Raji (cell line): ENCODE data around the gene GFOD2.

Source experiments
- POLR2A ChIP-seq: IDR thresholded peaks from 2 replicates; pipeline ENCODE4 v1.6.1; 2011; ENCODE audit warnings: low read depth, low read length, control low read depth; ENCODE audit not compliant: insufficient read depth

Gene GFOD2, protein sequence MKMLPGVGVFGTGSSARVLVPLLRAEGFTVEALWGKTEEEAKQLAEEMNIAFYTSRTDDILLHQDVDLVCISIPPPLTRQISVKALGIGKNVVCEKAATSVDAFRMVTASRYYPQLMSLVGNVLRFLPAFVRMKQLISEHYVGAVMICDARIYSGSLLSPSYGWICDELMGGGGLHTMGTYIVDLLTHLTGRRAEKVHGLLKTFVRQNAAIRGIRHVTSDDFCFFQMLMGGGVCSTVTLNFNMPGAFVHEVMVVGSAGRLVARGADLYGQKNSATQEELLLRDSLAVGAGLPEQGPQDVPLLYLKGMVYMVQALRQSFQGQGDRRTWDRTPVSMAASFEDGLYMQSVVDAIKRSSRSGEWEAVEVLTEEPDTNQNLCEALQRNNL

DNA sequence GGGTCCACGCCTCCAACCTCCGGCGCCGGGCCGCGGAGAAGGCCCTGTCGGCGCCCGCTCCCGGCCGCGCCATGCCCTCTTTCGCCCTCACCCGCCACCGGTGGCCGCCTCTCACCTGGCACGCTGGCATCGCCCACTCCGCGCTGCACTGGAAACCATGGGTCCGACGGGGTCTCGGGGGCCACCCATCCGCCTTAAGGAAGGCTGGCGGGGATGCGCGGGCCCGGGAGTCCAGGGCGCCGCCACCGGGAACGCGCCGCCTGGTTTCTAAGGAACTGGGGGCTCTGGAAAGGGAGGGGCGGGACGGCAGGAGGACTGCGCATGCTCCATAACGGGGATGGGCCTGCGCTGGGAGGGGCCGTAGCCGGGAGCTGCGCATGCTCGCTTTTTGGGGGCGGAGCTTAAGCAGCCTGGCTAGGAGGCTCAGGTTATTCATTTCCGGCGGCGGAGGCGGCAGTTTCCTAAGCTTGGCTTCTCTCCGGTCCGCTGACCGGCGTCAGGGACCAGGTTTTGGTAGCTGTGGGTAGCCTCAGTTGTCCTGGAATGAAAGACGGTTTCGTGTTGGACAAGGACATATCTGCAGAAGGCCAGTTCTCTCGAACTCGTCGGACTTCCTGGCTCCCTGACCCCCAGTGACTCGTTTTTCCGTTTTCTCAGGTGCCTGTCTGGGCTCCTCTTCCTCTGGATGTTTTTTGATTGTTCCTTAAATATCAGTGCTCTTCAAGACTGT lies at the start of gene GFOD2:
TSS of gene GFOD2 (minus strand) at position 269 of the 730 bp plus-strand sequence. CDS start 33,601 bp downstream, outside the sequence.
- peak; percentile 97 for TF ChIP-seq POLR2A

DNA sequence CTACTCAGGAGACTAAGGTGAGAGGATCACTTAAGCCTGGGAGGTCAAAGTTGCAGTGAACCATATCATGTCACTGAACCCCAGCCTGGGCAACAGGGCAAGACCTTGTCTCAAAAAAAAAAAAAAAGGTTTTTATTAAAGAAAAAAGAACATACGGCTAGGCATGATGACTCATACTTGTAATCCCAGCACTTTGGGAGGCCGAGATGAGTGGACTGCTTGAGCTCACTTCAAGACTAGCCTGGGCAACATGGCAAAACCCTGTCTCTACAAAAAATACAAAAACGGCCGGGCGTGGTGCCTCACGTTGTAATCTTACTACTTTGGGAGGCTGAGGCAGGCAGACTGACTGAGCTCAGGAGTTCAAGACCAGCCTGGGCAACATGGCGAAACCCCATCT lies 48.8 kb upstream of the GFOD2 start:
- TF ChIP-seq POLR2A: no peak

DNA sequence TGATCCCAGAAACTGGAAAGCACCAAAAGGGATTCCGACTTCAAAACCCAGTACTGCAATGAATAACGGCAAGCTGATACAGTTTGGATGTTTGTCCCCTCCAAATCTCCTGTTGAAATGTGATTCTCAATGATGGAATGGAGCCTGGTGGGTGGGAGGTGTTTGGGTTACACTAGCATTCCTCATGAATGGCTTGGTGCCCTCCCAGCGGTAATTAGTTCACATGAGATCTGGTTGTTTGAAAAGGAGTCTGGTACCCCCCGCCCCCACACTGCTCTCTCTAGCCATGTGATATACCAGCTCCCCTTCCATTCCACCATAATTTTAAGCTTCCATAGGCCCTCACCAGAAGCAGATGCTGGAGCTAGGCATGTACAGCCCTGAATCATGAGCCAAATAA lies 47.2 kb upstream of the GFOD2 start:
- TF ChIP-seq POLR2A: no peak

DNA sequence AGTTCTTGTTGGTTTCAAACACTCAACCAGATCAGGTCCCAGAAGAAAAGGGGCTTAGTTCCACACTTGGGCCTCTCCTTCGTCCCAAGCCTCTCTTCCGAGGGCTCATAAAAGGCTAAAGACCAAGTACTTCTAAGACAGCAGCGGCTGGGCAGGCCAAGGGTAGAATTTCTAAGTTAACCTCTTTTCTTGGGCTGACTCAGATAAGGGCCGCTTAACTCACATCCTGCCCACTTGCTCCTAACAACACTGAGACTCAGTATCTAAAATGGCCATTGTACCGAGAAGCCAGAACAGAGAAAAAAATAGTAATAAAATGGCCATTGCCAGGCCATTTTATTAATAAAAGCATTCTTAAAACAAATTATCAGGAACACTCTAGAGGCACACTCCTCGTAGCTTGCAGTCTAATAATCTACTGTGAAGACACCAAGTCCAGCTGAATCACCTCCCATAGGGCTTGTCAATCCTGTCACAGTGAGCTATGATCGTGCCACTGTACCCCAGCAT lies 45.1 kb upstream of the GFOD2 start:
- no peak for TF ChIP-seq POLR2A

DNA sequence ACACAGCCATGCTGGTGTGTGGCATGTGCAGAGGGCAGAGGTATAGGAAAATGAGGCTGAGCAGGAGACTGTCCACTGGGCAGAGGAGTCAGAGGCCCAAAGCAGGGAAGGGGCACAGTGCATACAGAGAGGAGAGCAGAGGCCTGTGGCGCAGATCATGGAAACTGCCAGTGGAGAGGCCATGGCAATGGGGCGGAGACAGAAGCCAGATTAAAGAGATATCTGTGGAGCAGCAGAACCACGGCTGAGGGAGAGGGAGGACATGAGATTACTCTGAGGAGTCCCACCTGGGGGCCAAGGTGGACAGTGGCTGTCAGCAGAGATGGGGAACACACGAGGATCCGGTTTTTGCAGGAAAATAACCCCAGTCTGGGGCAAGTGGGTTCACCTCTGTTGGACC lies 44.0 kb upstream of the GFOD2 start:
- TF ChIP-seq POLR2A: no peak

DNA sequence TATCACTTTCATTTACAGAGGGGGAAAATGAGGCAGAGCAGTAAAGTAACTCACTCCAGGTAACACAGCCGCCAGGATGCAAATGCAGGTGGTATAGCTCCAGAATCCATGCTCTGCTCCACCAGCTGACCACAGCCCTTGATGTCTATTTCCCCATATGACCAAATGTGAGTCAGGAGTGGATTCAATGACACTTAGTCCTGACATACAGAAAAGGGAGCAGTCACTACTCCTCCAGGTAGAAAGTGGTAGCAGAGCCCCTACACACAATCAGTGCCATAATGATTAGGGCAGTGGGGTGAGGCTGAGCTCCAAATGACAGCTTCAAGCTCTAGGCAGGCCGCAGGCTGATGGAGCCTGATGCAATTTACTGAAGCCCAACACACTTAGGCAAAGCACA lies 43.3 kb upstream of the GFOD2 start:
- TF ChIP-seq POLR2A: no peak

DNA sequence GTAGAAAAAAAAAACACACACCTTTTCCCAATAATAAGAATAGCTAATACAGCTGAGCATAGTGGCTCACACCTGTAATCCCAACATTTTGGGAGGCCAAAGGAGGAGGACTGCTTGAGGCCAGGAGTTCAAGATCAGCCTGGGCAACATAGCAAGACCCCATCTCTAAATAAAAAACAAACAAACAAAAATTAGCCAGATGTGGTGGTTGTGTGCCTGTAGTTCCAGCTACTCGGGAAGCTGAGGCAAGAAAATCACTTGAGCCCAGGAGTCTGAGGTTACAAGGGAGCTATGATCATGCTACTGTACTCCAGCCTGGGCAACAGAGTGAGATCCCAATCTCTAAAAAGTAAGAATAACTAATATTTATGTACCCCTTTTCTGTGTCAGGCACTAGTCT lies 42.8 kb upstream of the GFOD2 start:
- no peak for TF ChIP-seq POLR2A

DNA sequence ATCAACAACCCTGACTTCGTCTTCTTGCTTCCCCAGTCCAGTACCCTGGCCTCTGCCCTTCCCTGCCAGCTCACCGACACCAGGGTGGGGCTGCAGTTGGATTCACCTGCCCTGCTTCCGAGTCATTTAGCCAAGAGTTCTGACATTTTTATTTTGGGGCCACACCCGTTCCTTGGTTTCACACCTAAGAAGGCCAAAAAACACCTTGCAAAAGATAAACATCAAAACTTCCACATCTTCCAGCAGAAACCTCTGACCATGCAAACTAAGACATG lies 41.8 kb upstream of the GFOD2 start:
- no peak for TF ChIP-seq POLR2A

DNA sequence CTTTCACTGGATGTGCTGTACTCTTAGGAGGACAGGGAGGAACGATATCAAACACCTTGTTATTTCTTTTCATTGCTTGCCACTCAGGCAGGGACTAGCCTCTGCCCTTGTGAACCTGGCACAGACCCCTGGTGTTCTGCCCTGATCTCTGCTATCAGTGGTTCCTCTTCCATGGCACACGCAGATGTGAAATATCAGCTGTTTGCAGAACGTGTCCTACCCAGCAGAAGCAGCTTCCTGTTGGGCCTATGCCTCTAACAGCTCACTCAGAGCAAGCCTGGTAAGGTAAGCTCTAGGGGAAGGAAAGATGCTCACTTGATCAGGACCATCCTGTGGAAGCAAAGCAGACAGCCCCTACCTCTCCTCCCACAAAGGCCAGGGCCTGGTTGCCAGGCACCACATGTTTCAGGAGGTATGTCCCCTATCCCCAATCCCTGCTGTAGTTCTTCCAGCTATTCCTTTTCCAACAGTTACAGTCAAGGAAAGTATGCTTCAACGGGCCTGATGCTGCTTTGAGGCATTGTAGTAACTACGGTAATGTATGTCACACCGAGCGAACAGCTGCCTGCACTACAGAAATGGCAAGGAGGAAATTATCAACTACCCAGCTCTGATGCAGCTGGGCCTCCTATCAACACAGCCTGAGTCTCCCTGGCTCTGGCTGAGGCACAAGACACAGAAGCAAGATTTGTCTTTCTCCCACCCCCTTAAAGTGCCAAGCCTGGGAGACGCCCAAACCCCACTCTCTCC lies 41.3 kb upstream of the GFOD2 start:
- TF ChIP-seq POLR2A: no peak

DNA sequence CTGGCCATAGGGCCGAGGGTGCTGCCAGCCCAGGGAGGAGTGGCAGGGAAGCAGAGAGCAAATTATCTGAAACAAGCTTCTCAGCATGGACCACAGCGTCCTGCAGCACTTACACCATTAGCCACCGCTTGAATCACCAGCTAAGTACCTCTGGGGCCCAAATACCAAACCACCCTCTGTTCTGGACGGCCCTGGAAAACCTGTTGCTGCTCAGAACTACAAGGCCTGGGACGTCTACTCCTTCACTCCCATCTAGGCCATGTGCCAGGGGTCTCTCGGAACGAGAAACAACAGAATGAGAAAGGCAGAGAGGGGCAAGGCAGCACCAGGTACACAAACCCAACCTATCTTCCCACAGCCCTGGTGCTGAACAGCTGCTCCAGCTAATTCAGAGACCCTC lies 39.9 kb upstream of the GFOD2 start:
- TF ChIP-seq POLR2A: no peak

DNA sequence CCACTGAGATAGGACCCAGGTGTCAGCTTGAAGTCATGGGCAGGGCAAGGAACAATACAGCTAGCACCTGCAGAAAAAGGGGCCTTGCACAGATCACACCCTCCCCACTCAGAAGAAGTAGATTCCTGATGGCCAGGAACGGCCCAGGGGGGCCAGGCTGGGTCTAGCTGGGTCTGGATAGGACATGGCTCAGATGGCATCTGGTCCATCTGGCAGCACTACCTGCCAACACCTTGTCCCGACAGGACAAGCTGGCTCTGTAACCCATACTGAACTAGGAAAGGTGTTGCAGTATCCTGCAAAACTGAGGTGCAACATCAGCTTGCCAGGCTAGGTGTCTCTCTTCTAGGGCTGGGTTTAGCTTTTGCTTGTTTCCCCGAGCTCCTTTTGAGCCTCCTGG lies 38.9 kb upstream of the GFOD2 start:
- no peak for TF ChIP-seq POLR2A

DNA sequence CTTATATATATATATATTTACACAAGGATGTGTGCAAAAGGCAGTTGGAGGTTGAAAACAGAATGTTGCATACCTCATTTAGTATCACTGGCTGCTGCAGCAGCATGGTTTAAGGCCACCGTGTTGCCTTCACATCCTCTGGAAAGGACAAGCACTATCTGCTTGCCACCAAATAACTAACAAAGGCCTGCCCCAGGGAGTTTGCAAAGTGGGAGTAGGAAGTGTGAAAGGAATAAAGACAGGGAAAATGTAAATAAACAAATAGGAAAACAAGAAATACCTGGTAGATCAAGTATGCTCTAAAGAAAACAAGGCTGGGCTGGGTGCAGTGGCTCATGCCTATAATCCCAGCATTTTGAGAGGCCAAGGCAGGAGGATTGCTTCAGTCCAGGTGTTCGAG lies 33.5 kb upstream of the GFOD2 start:
- no peak for TF ChIP-seq POLR2A

DNA sequence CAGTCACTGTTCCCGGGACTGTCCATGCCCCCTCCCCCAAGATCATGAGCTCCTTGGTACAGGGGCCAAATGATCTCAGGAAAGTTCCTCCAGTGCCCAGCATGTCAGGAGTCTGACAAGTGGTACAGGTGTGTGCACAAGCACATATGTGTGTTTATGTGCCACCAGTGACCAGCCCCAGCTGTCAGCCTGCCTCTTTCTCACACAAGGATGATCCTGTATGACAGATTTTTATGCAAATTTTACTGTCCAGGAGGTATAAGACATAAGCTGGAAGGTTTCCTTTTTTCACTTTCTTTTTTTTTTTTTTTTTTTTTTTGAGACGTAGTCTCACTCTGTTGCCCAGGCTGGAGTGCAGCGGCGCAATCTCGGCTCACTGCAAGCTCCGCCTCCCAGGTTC lies 31.4 kb upstream of the GFOD2 start:
- no peak for TF ChIP-seq POLR2A

DNA sequence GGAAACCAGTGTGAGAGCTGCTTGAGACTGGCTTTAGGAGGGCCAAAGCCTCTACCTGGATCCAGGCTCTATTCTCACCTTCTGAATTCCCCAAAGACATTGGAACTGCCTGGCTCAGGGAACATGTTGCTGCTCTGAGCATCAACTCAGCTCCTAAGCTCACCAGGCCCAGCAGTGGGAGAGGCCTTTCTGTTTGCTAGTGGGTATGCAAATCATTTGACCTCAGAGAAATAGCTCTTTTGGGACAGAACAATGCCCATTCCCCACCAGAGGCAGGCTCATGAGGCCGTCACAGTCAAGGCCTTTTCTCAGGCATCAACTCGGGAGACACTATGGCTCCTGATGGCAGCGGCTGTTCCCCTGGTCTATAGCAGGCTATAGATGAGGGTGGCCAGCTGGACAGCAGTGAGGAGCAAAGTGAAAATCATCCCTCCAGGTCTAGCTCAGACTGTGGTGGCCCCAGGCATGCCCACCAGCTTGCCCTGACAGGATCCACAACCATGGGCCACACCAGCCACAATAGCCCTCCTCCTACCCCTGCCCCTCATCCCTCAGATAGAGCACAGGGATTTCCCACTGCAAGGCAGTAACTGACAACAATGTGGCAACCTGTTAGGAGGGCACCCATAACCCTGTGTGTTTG lies 30.4 kb upstream of the GFOD2 start:
- no peak for TF ChIP-seq POLR2A

DNA sequence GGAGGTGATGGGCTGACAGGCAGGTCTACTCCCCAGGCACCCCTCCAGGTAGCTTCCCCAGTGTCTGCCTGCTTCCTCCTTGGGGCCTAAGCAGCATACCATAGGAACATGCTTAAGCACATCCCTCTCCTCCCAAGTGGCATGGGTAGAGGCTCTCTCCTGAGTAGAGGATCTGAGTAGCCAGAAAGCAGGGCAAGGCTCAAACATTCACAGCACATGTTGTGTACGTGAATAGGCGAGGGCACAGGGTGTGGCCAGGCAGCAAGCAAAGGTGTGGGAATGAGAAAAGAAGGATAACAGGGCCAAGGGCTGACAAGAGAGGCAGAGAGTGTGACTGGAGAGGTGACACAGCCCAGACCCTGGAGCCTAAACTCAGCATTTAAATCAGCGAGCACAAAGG lies 29.7 kb upstream of the GFOD2 start:
- no peak for TF ChIP-seq POLR2A
